Measurements from ENCODE around the gene KCNJ12. TPM values are rescaled to one million over a fixed set of nuclear protein-coding genes. Genes with fewer than 3 reads are reported as not detected.

KCNJ12 gene
- total RNA-seq, 1 experiment from 2014 or later = 5.8 TPM

GRCh38 chr17:21452377-21453143 is 76.4 kb downstream of the KCNJ12 start:
- no peaks in the 10 kb centered on the region for H3K36me3 ChIP-seq (ENCODE audit: control insufficient read depth in 1 of 2, insufficient read depth in 2 of 2, low read length in 2 of 2)
- no peak overlapping the region for H3K9ac ChIP-seq (ENCODE audit: low read length)
- no peaks in the 10 kb centered on the region for H3K79me2 ChIP-seq (ENCODE audit: insufficient read depth, low read length)
- H2AFZ ChIP-seq (ENCODE audit: low read depth, low read length, poor library complexity, severe bottlenecking) = no peak overlapping the region
- H3K27me3 ChIP-seq (ENCODE audit: insufficient read depth, low read length) = no peaks in the 10 kb centered on the region
- POLR2A ChIA-PET = no interaction called here
- peaks cover 3 to 11% of the 10 kb centered on the region in 2 experiments; a peak in 3 of 4 replicates for H3K4me1 ChIP-seq (ENCODE audit: control insufficient read depth in 1 of 2, insufficient read depth in 2 of 2, low read length in 2 of 2)
- RAD21 ChIA-PET (ENCODE audit: low non-redundant PET in 1 of 2, low total read pairs in 2 of 2, uncharacterized antibody in 2 of 2, unreplicated experiment in 2 of 2) = no interaction called here
- no peaks in the 10 kb centered on the region for H4K20me1 ChIP-seq (ENCODE audit: insufficient read depth)
- TF ChIP-seq SIN3A (IDR thresholded peaks at IDR 0.05; ENCODE audit: low read depth) (no peak), CBX3 (IDR thresholded peaks at IDR 0.05; ENCODE audit: low read depth) (peak; percentile 23; the same call in 1 of the 2 replicates), CEBPB (IDR thresholded peaks at IDR 0.05; ENCODE audit: low read depth) (no peak), CTCF (IDR thresholded peaks at IDR 0.05 in 2 of 3, conservative IDR thresholded peaks at IDR 0.05 in 1 of 3; ENCODE audit: borderline replicate concordance in 1 of 3, insufficient read depth in 1 of 3, low read depth in 2 of 3, low read length in 2 of 3) (peak; percentile 67 to 72 (median 69); a peak in 5 of 6 replicates), ELF1 (IDR thresholded peaks at IDR 0.05; ENCODE audit: borderline replicate concordance, low read depth) (peak; percentile 39; the same call in 1 of the 2 replicates), MAX (IDR thresholded peaks at IDR 0.05) (peak; percentile 76), RAD21 (IDR thresholded peaks at IDR 0.05; ENCODE audit: low read depth) (peak; percentile 67), YY1 (IDR thresholded peaks at IDR 0.05; ENCODE audit: extremely low read depth, insufficient replicate concordance, low read depth, low read length) (no peak), SRF (IDR thresholded peaks at IDR 0.05; ENCODE audit: low read depth) (no peak), POLR2AphosphoS5 (IDR thresholded peaks at IDR 0.05; ENCODE audit: low read depth, low read length) (no peak)
- ATAC-seq = peak; percentile 53
- CTCF ChIA-PET = no interaction called here
- H3K27ac ChIP-seq (ENCODE audit: low read depth, low read length) = peak overlapping the region; percentile 13; the same call in 1 of the 2 replicates
- DNase-seq (ENCODE audit: low read depth, low spot score) = peak; percentile 33
- H3K4me2 ChIP-seq (ENCODE audit: low read length) = no peak overlapping the region
- H3K9me3 ChIP-seq (ENCODE audit: control insufficient read depth in 1 of 2, insufficient read depth in 1 of 2, low read depth in 1 of 2, low read length in 2 of 2) = no peaks in the 10 kb centered on the region
- intact Hi-C loops (cut with micrococcal nuclease) = loop anchor here (5.0 to 10.0 kb wide), 2 partner anchors 168 to 325 kb away; partner anchors contain the start of genes DHRS7B and MAP2K3
- no TSS peak for BruUV-seq (replicated peaks)
- no peak overlapping the region for H3K4me3 ChIP-seq (replicated peaks in 1 of 2; ENCODE audit: low read depth in 1 of 2, low read length in 2 of 2)
- H3K9me2 ChIP-seq (ENCODE audit: insufficient read depth) = no peaks in the 10 kb centered on the region

All from HCT116 (cell line).